Fibroblast of lung (primary cell): ENCODE data around the gene MSANTD1.

Experiments used
- EZH2 ChIP-seq: IDR thresholded peaks from 2 replicates; pipeline ENCODE4 v1.5.1; 2012; ENCODE audit warnings: low read length, control low read depth, mild to moderate bottlenecking; ENCODE audit errors: missing control alignments
- TF ChIP-seq, protein P1 (sequence below), 2 donors: IDR thresholded peaks in 1 of 2; conservative IDR thresholded peaks in 1 of 2; 1 replicate in 1 of 2; 2 replicates in 1 of 2; pipeline ENCODE4 v1.5.1; 2011 to 2012; ENCODE audit warnings: low read length in 2 of 2, control low read depth in 1 of 2, inconsistent platforms in 1 of 2, low read depth in 1 of 2, mild to moderate bottlenecking in 1 of 2

DNA sequence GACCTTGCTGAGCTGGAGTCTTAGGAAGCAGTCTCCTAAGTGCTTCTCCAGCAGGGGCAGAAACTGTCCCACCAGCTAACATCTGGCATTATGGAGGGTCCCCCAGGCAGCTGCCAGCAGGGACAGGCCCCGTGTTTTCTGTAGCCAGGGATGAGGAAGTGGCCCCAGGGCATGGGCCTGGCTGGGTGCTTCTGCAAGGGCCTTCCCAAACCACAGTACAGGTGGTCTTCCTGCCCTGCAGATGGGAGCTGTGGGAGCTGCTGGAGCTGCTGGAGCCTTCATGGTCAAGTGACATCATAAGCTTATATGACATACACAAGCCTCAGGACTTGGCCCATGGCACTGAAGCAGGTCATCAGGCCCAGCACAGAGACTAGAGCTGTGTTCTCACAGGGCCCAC is 5.0 kb upstream of the MSANTD1 start:
- TF ChIP-seq, protein P1, sequence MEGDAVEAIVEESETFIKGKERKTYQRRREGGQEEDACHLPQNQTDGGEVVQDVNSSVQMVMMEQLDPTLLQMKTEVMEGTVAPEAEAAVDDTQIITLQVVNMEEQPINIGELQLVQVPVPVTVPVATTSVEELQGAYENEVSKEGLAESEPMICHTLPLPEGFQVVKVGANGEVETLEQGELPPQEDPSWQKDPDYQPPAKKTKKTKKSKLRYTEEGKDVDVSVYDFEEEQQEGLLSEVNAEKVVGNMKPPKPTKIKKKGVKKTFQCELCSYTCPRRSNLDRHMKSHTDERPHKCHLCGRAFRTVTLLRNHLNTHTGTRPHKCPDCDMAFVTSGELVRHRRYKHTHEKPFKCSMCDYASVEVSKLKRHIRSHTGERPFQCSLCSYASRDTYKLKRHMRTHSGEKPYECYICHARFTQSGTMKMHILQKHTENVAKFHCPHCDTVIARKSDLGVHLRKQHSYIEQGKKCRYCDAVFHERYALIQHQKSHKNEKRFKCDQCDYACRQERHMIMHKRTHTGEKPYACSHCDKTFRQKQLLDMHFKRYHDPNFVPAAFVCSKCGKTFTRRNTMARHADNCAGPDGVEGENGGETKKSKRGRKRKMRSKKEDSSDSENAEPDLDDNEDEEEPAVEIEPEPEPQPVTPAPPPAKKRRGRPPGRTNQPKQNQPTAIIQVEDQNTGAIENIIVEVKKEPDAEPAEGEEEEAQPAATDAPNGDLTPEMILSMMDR (conservative IDR thresholded peaks at IDR 0.05 in 1 of 2, IDR thresholded peaks at IDR 0.05 in 1 of 2; ENCODE audit: low read depth in 1 of 2, low read length in 2 of 2): no peak
- no peak for TF ChIP-seq EZH2
